Neural crest cell (in vitro differentiated cells): Measurements from ENCODE around the gene IFNK. TPM values are rescaled to one million over a fixed set of nuclear protein-coding genes. Genes with fewer than 3 reads are reported as not detected.

ENCODE experiments used
- DNase-seq: peaks from one replicate; pipeline ENCODE4 v3.0.0; 2021; ENCODE audit warnings: low read depth, mixed read lengths, low spot score
- H3K27ac Mint-ChIP-seq: one replicate; pipeline ENCODE4 v1.8.0; 2021; ENCODE audit warnings: mild to moderate bottlenecking, mixed read lengths; ENCODE audit not compliant: unreplicated experiment
- H3K27me3 Mint-ChIP-seq: 2 replicates; pipeline ENCODE4 v1.8.0; 2021; ENCODE audit warnings: low read depth, mild to moderate bottlenecking, mixed read lengths
- H3K36me3 Mint-ChIP-seq: 2 replicates; pipeline ENCODE4 v1.8.0; 2021; ENCODE audit warnings: low read depth, mild to moderate bottlenecking, mixed read lengths
- H3K4me1 Mint-ChIP-seq: 2 replicates; pipeline ENCODE4 v1.8.0; 2021; ENCODE audit warnings: mixed read lengths
- H3K4me3 Mint-ChIP-seq: one replicate; pipeline ENCODE4 v1.8.0; 2021; ENCODE audit warnings: mild to moderate bottlenecking, mixed read lengths
- H3K9me3 Mint-ChIP-seq: 2 replicates; pipeline ENCODE4 v1.8.0; 2021; ENCODE audit warnings: mixed read lengths
- total RNA-seq: library from RNA; stranded (reverse); gene quantifications from 2 replicates; pipeline ENCODE4 v1.2.1, GENCODE V29; 2021
- TF ChIP-seq, protein P1 (sequence below): fragments of 200-600 bp; sonication (generic); conservative IDR thresholded peaks from 2 replicates; pipeline ENCODE4 v1.5.0; 2021; ENCODE audit warnings: antibody characterized with exemption, mild to moderate bottlenecking

Gene IFNK
- total RNA-seq, 1 donor from 2014 or later, result not detected

DNA sequence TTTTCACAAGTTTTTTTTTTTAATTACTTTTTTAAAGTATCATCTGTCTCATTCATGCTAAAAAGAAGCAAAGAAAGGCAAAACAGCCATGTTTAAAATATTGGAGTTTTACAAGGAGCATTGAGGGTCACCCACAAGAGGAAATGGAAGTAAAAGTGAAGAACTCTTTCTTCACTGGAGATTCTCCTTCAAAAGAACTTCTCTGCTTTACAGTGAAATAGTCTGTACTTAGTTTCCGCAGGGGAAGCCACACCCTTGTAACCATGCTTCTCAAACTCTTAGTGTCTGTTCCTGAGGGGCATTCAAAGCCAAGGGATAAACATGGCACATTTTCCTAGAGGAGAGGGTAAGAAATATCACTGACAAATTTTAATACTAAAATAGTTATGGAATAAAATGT lies 40.6 kb downstream of the IFNK start:
- no peak overlapping the region for H3K4me3 Mint-ChIP-seq
- H3K36me3 Mint-ChIP-seq, result peaks cover 14% of the 10 kb centered on the region
- TF ChIP-seq, protein P1, sequence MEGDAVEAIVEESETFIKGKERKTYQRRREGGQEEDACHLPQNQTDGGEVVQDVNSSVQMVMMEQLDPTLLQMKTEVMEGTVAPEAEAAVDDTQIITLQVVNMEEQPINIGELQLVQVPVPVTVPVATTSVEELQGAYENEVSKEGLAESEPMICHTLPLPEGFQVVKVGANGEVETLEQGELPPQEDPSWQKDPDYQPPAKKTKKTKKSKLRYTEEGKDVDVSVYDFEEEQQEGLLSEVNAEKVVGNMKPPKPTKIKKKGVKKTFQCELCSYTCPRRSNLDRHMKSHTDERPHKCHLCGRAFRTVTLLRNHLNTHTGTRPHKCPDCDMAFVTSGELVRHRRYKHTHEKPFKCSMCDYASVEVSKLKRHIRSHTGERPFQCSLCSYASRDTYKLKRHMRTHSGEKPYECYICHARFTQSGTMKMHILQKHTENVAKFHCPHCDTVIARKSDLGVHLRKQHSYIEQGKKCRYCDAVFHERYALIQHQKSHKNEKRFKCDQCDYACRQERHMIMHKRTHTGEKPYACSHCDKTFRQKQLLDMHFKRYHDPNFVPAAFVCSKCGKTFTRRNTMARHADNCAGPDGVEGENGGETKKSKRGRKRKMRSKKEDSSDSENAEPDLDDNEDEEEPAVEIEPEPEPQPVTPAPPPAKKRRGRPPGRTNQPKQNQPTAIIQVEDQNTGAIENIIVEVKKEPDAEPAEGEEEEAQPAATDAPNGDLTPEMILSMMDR, result no peak
- peaks cover 12% of the 10 kb centered on the region for H3K4me1 Mint-ChIP-seq
- H3K9me3 Mint-ChIP-seq, result no peaks in the 10 kb centered on the region
- H3K27me3 Mint-ChIP-seq, result no peaks in the 10 kb centered on the region
- DNase-seq, result no peak
- no peak overlapping the region for H3K27ac Mint-ChIP-seq

DNA sequence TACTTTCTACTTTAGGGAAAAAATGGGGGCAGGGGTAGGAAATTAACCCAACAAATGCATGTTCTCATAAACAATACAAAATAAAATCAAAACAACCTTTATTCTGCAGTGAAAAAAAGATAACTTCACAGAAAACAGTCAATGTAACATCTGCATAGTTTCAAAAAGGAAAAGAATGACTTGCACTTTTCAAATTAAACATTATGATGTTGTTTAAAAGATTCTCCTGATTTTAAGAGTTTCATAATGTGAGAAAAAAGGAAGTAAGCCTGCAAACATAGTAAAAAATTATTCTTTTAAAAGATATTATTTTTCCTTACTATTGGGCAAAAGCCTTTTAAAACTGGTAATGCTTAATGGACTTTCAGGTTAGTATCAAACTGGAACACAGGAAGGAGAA lies 41.6 kb downstream of the IFNK start:
- Mint-ChIP-seq H3K4me3 (no peak overlapping the region), H3K36me3 (peaks cover 14% of the 10 kb centered on the region), H3K27ac (no peak overlapping the region), H3K9me3 (no peaks in the 10 kb centered on the region), H3K4me1 (peaks cover 16% of the 10 kb centered on the region), H3K27me3 (no peaks in the 10 kb centered on the region)
- DNase-seq, result no peak
- TF ChIP-seq, protein P1, result no peak

DNA sequence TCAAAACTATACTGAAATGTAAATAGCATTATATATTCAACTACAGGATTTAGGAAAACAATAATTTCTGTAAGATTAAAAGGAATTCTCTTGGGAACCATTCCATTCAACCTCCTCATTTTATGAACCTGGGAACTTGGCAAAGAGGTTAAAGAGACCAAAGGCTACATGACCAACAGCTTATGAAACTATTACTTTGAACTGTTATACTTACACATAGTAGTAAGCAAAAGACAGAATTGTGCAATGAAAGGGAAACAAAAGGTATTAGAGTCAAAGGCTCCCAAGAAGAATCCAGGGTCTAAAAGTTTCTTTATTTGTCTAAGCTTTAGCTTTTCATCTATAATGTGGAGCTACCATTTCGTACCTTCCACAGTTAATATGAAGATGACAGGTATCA lies 42.0 kb downstream of the IFNK start:
- Mint-ChIP-seq H3K36me3 (peaks cover 14% of the 10 kb centered on the region), H3K27me3 (no peaks in the 10 kb centered on the region), H3K27ac (no peak overlapping the region), H3K4me3 (no peak overlapping the region), H3K4me1 (peaks cover 21% of the 10 kb centered on the region), H3K9me3 (no peaks in the 10 kb centered on the region)
- no peak for DNase-seq
- TF ChIP-seq, protein P1, result no peak

DNA sequence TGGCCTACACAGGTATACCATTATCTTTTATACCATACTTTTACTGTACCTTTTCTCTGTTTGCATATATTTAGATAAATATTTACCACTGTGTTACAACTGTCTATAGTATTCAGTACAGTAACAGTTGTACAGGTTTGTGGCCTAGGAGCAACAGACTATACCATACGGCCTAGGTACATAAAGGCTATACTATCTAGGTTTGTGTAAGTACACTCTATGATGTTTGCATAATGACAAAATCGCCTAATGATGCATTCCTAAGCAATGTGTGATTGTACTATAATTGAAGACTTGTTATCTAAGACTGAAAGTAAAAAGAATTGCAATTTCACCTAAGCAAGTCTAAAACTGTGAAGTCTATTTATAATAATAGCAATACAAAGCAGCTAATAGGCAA lies 45.3 kb downstream of the IFNK start:
- Mint-ChIP-seq H3K27ac (no peak overlapping the region), H3K9me3 (no peaks in the 10 kb centered on the region), H3K27me3 (no peaks in the 10 kb centered on the region), H3K36me3 (peaks cover 19% of the 10 kb centered on the region), H3K4me1 (peaks cover 46% of the 10 kb centered on the region), H3K4me3 (no peak overlapping the region)
- no peak for DNase-seq
- TF ChIP-seq, protein P1, result no peak

DNA sequence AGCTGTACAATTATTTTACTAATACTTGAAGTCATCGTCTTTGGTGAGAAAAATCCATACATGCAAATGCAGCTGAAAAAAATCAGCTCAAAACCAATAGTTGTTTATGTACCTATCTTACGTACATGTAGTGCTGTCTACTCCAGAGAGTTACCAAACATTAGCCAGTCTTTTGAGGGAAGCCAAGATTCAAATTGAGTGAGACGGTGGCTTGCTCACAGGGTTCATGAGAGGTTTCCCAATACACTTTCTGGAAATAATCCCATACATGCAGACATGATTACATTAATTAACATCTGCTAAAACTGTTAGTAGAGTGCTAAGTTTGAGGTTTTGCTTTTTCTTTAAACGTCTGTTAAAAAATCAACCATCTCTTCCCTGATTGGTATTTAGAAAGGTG lies 46.9 kb downstream of the IFNK start:
- no peaks in the 10 kb centered on the region for H3K27me3 Mint-ChIP-seq
- H3K36me3 Mint-ChIP-seq, result peaks cover 13% of the 10 kb centered on the region
- H3K4me3 Mint-ChIP-seq, result peak overlapping the region; percentile 72
- TF ChIP-seq, protein P1, result no peak
- no peak overlapping the region for H3K27ac Mint-ChIP-seq
- H3K9me3 Mint-ChIP-seq, result no peaks in the 10 kb centered on the region
- no peak for DNase-seq
- peaks cover 52% of the 10 kb centered on the region for H3K4me1 Mint-ChIP-seq

DNA sequence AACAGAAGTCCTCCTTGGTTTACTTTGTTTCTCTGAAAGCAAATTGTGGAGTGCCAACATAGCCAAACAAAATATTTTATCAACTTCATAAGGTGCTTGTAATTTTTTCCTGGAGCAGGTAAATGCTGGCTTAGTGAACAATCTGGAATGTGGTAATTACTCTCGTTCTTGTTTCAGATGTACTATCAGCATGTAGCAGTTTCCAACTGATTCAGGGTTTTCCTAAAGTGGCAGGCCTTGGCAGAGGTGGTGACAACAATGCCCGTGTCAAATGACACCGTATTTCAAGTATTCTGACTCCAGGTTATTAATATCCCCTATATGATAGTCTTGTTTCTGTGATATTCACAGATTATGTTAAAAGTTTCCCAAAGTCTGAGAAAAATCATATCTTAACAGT lies 48.0 kb downstream of the IFNK start:
- peaks cover 9% of the 10 kb centered on the region for H3K36me3 Mint-ChIP-seq
- peak overlapping the region; percentile 99 for H3K4me3 Mint-ChIP-seq
- H3K27ac Mint-ChIP-seq, result peak overlapping the region; percentile 100
- H3K27me3 Mint-ChIP-seq, result no peaks in the 10 kb centered on the region
- no peaks in the 10 kb centered on the region for H3K9me3 Mint-ChIP-seq
- TF ChIP-seq, protein P1, result no peak
- peaks cover 47% of the 10 kb centered on the region for H3K4me1 Mint-ChIP-seq
- no peak for DNase-seq
